Stimulated activated CD8-positive, alpha-beta memory T cell treated with anti-CD3 and anti-CD28 coated beads, Interleukin-12 subunit alpha, Interleukin-12 subunit beta, amount 100 ng/mL, for 24 hours (primary cell): ENCODE results near the gene ANGPTL8.

Experiments
- DNase-seq: peaks from one replicate; pipeline ENCODE4 v3.0.0-alpha.2; 2020; ENCODE audit errors: extremely low read depth

Gene ANGPTL8

GRCh38 chr19:11239377-11240000 is at the start of gene ANGPTL8:
ANGPTL8 (plus strand) TSS chr19:11239619; CDS start chr19:11239638, 19 bp downstream.
- DNase-seq, result no peak

GRCh38 chr19:11190501-11190900 is 48.9 kb upstream of the ANGPTL8 start:
- no peak for DNase-seq

GRCh38 chr19:11191273-11191755 is 48.1 kb upstream of the ANGPTL8 start:
- no peak for DNase-seq

GRCh38 chr19:11191934-11192333 is 47.5 kb upstream of the ANGPTL8 start:
- DNase-seq, result no peak

- DNase-seq, result no peak
Measured at GRCh38 chr19:11192957-11193939, 46.2 kb upstream of the ANGPTL8 start.

- DNase-seq, result no peak
Measured at GRCh38 chr19:11194173-11194572, 45.2 kb upstream of the ANGPTL8 start.

GRCh38 chr19:11194656-11195558 is 44.5 kb upstream of the ANGPTL8 start:
- DNase-seq, result no peak

GRCh38 chr19:11195681-11196080 is 43.7 kb upstream of the ANGPTL8 start:
- DNase-seq, result no peak

- DNase-seq, result no peak
Measured at GRCh38 chr19:11196406-11197287, 42.8 kb upstream of the ANGPTL8 start.

- peak; percentile 35 for DNase-seq
Measured at GRCh38 chr19:11197291-11198174, 41.9 kb upstream of the ANGPTL8 start, which contains the start of gene KANK2. KANK2 (minus strand) TSS chr19:11197545; CDS start chr19:11194511, 3,034 bp downstream.

- DNase-seq, result no peak
Measured at GRCh38 chr19:11198175-11198534, 41.3 kb upstream of the ANGPTL8 start.

GRCh38 chr19:11198769-11199424 is 40.5 kb upstream of the ANGPTL8 start:
- no peak for DNase-seq

- no peak for DNase-seq
Measured at GRCh38 chr19:11199517-11199916, 39.9 kb upstream of the ANGPTL8 start.

GRCh38 chr19:11200015-11200574 is 39.3 kb upstream of the ANGPTL8 start:
- DNase-seq, result no peak

- no peak for DNase-seq
Measured at GRCh38 chr19:11200931-11201330, 38.5 kb upstream of the ANGPTL8 start.

- no peak for DNase-seq
Measured at GRCh38 chr19:11201791-11202190, 37.6 kb upstream of the ANGPTL8 start.

GRCh38 chr19:11202488-11203193 is 36.8 kb upstream of the ANGPTL8 start:
- no peak for DNase-seq
